Measurements from ENCODE around the gene LTBP3.

The LTBP3 gene

DNA sequence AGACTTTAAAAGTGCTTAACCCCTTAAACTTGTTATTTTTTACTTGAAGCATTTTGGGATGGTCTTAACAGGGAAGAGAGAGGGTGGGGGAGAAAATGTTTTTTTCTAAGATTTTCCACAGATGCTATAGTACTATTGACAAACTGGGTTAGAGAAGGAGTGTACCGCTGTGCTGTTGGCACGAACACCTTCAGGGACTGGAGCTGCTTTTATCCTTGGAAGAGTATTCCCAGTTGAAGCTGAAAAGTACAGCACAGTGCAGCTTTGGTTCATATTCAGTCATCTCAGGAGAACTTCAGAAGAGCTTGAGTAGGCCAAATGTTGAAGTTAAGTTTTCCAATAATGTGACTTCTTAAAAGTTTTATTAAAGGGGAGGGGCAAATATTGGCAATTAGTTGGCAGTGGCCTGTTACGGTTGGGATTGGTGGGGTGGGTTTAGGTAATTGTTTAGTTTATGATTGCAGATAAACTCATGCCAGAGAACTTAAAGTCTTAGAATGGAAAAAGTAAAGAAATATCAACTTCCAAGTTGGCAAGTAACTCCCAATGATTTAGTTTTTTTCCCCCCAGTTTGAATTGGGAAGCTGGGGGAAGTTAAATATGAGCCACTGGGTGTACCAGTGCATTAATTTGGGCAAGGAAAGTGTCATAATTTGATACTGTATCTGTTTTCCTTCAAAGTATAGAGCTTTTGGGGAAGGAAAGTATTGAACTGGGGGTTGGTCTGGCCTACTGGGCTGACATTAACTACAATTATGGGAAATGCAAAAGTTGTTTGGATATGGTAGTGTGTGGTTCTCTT, 56.5 kb downstream of the LTBP3 start:
- no peak overlapping the region for H3K27ac ChIP-seq
- peak overlapping the region; percentile 89 for H3K4me3 ChIP-seq (ENCODE audit: low read depth, low read length)
- no peak for DNase-seq
- H3K9me3 ChIP-seq (ENCODE audit: severe bottlenecking) = no peaks in the 10 kb centered on the region
- peaks cover 77% of the 10 kb centered on the region for H3K36me3 ChIP-seq
- H3K27me3 ChIP-seq (ENCODE audit: insufficient read depth, low read depth, severe bottlenecking) = no peaks in the 10 kb centered on the region
- TF ChIP-seq CTCF (IDR thresholded peaks at IDR 0.05; ENCODE audit: low read depth, low read length) = no peak

DNA sequence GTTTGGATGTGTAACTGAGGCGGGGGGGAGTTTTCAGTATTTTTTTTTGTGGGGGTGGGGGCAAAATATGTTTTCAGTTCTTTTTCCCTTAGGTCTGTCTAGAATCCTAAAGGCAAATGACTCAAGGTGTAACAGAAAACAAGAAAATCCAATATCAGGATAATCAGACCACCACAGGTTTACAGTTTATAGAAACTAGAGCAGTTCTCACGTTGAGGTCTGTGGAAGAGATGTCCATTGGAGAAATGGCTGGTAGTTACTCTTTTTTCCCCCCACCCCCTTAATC, 57.0 kb downstream of the LTBP3 start:
- H3K27me3 ChIP-seq (ENCODE audit: insufficient read depth, low read depth, severe bottlenecking) = no peaks in the 10 kb centered on the region
- DNase-seq = no peak
- no peak for TF ChIP-seq CTCF (IDR thresholded peaks at IDR 0.05; ENCODE audit: low read depth, low read length)
- H3K36me3 ChIP-seq = peaks cover 72% of the 10 kb centered on the region
- peak overlapping the region; percentile 89 for H3K4me3 ChIP-seq (ENCODE audit: low read depth, low read length)
- no peaks in the 10 kb centered on the region for H3K9me3 ChIP-seq (ENCODE audit: severe bottlenecking)
- no peak overlapping the region; the same call in 1 of the 2 replicates for H3K27ac ChIP-seq

GRCh38 chr11:65500387-65501185, 57.6 kb downstream of the LTBP3 start:
- Histone ChIP-seq H3K27ac (peak overlapping the region; percentile 100), H3K4me3 (ENCODE audit: low read depth, low read length) (peak overlapping the region; percentile 89), H3K27me3 (ENCODE audit: insufficient read depth, low read depth, severe bottlenecking) (no peaks in the 10 kb centered on the region), H3K36me3 (peaks cover 66% of the 10 kb centered on the region), H3K9me3 (ENCODE audit: severe bottlenecking) (no peaks in the 10 kb centered on the region)
- DNase-seq = no peak
- TF ChIP-seq CTCF (IDR thresholded peaks at IDR 0.05; ENCODE audit: low read depth, low read length) = no peak

DNA sequence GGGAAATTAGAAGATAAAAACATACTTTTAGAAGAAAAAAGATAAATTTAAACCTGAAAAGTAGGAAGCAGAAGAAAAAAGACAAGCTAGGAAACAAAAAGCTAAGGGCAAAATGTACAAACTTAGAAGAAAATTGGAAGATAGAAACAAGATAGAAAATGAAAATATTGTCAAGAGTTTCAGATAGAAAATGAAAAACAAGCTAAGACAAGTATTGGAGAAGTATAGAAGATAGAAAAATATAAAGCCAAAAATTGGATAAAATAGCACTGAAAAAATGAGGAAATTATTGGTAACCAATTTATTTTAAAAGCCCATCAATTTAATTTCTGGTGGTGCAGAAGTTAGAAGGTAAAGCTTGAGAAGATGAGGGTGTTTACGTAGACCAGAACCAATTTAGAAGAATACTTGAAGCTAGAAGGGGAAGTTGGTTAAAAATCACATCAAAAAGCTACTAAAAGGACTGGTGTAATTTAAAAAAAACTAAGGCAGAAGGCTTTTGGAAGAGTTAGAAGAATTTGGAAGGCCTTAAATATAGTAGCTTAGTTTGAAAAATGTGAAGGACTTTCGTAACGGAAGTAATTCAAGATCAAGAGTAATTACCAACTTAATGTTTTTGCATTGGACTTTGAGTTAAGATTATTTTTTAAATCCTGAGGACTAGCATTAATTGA, 58.3 kb downstream of the LTBP3 start:
- Histone ChIP-seq H3K27me3 (ENCODE audit: insufficient read depth, low read depth, severe bottlenecking) (no peaks in the 10 kb centered on the region), H3K36me3 (peaks cover 59% of the 10 kb centered on the region), H3K27ac (peak overlapping the region; percentile 100), H3K9me3 (ENCODE audit: severe bottlenecking) (no peaks in the 10 kb centered on the region), H3K4me3 (ENCODE audit: low read depth, low read length) (peak overlapping the region; percentile 89)
- DNase-seq = no peak
- TF ChIP-seq CTCF (IDR thresholded peaks at IDR 0.05; ENCODE audit: low read depth, low read length) = no peak

DNA sequence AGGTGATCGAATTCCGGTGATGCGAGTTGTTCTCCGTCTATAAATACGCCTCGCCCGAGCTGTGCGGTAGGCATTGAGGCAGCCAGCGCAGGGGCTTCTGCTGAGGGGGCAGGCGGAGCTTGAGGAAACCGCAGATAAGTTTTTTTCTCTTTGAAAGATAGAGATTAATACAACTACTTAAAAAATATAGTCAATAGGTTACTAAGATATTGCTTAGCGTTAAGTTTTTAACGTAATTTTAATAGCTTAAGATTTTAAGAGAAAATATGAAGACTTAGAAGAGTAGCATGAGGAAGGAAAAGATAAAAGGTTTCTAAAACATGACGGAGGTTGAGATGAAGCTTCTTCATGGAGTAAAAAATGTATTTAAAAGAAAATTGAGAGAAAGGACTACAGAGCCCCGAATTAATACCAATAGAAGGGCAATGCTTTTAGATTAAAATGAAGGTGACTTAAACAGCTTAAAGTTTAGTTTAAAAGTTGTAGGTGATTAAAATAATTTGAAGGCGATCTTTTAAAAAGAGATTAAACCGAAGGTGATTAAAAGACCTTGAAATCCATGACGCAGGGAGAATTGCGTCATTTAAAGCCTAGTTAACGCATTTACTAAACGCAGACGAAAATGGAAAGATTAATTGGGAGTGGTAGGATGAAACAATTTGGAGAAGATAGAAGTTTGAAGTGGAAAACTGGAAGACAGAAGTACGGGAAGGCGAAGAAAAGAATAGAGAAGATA, 59.0 kb downstream of the LTBP3 start, which contains the start of gene MALAT1:
TSS of gene MALAT1 (plus strand) at position 69 of the 736 bp plus-strand sequence.
- Histone ChIP-seq H3K36me3 (peaks cover 52% of the 10 kb centered on the region), H3K4me3 (ENCODE audit: low read depth, low read length) (peak within 1 kb of the TSS; percentile 89), H3K27ac (peak within 1 kb of the TSS; percentile 100), H3K27me3 (ENCODE audit: insufficient read depth, low read depth, severe bottlenecking) (no peaks in the 10 kb centered on the region), H3K9me3 (ENCODE audit: severe bottlenecking) (no peaks in the 10 kb centered on the region)
- TF ChIP-seq CTCF (IDR thresholded peaks at IDR 0.05; ENCODE audit: low read depth, low read length) = no peak
- peak; percentile 92 for DNase-seq

Measured in WERI-Rb-1 (cell line).